ENCODE measurements around the gene ZC3H12A.

ZC3H12A gene

DNA sequence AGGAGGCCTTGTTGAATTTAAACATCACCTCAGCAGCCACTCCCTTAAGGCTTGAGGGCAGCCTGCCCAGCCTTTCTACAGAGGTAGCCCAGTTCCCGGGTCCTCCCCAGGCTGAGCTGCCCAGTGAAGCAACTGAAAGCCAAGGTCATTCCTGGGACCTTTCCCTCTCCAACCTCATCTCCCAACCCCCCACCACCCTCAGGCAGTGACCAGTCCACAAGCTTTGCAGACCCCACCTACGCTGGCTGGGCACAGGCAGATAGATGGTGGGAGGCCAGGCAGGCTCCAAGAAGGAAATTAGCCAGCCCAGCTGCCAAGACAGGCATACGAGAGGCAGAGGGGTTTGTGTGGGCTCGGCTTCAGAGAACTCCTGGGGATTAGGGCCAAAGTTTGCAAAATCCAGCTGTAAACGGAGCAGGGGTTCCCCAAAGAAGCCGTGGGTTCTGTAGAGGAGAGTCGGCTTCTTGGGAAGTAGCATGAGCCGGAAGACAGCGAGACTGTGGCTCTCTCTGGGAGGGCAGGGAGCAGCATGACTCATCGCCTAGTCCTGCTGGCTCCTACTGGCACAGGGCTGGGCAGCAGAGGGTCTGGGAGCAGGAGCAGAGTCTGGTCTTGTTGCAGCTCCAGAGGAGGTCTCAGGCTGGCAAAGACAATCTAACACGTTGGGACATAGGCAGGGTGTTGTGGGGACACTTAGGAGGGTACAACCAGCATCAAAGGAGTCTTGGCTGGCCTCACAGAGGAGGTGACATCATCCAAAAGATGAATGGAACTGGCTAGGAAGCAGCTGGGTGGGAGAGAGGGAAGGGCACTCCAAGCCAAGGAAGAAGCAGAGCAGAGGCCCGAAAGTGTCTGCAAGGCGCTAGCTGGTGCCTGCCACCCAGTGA lies 2.8 kb upstream of the ZC3H12A start:
- peak overlapping the region; percentile 92 for H3K4me3 Mint-ChIP-seq
- peaks cover 46% of the 10 kb centered on the region for H3K4me1 Mint-ChIP-seq (ENCODE audit: low read depth)
- no peaks in the 10 kb centered on the region for H3K9me3 Mint-ChIP-seq (ENCODE audit: low read depth)
- peaks cover 6% of the 10 kb centered on the region for H3K36me3 Mint-ChIP-seq
- H3K27ac Mint-ChIP-seq: peak overlapping the region; percentile 91
- no peaks in the 10 kb centered on the region for H3K27me3 Mint-ChIP-seq

DNA sequence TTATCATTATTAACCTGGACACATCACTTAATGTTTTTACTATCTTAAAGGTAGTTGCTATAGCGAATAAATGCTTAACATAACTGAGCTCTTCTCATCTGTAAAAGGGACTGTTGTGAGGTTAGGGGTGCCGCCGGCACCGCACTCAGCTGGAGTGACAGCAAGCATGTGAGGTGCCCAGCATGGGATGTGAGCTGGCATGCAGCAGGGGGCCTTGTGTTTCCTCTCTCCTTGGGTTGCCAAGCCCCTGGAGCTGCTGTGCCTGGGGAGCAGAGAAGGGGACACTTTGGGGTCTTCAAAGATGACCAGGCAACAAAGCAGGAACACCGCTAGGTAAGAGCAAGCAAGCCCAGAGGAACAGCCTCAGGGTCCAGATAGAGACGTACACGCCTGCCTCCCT lies 2.1 kb upstream of the ZC3H12A start:
- H3K27ac Mint-ChIP-seq: peak overlapping the region; percentile 91
- peak overlapping the region; percentile 92 for H3K4me3 Mint-ChIP-seq
- H3K36me3 Mint-ChIP-seq: peaks cover 9% of the 10 kb centered on the region
- no peaks in the 10 kb centered on the region for H3K9me3 Mint-ChIP-seq (ENCODE audit: low read depth)
- H3K4me1 Mint-ChIP-seq (ENCODE audit: low read depth): peaks cover 43% of the 10 kb centered on the region
- H3K27me3 Mint-ChIP-seq: no peaks in the 10 kb centered on the region

DNA sequence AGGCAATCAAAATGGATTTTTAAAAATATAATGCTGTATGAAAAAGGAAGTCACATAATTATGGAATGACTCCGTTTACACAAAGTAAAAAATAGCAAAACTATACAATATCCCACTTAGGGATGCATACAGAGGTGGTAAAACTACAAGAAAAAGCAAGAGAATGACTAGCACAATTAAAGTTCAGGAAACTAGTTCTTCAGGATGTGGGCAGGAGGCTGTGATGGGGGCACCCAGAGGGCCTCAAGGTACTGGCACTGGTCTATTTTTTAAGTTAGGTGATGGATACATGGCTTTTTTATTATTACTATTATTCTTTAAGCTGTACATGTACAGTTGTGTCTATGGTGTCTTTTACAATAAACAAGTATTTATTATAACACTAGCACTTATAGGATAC lies 1.4 kb upstream of the ZC3H12A start:
- H3K4me1 Mint-ChIP-seq (ENCODE audit: low read depth): peaks cover 45% of the 10 kb centered on the region
- peak overlapping the region; percentile 91 for H3K27ac Mint-ChIP-seq
- no peaks in the 10 kb centered on the region for H3K9me3 Mint-ChIP-seq (ENCODE audit: low read depth)
- peaks cover 15% of the 10 kb centered on the region for H3K36me3 Mint-ChIP-seq
- H3K27me3 Mint-ChIP-seq: no peaks in the 10 kb centered on the region
- peak overlapping the region; percentile 92 for H3K4me3 Mint-ChIP-seq

DNA sequence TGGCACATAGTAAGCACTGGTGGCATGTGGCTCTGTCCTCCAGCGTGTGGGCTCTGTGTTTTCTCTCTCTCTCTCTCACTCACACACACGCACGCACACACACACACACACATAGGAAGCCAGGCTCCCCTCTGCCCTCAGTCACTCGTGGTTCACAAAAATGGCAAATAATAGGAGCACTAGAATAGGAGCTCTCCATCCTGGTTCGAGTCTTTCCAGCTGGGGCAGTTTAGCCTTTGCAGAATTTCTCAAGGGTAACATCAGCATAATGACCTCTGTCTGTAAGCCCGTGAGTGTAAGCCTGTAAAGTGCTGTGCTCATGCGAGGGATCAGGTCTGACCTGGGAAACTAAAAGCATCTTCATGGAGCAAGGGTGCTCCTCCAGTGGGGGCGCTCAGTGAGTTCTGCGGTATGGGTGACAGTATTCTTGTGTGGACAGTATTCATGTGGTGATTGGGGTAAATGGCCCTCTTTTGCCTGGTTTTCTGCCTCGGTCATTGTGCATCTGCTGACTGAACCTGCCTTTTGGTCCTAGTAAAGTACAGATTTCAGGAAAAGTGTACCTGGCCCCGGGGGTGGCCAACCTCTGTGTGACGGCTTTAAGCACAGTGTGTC lies 842 bp upstream of the ZC3H12A start:
- H3K4me1 Mint-ChIP-seq (ENCODE audit: low read depth): peaks cover 48% of the 10 kb centered on the region
- peaks cover 18% of the 10 kb centered on the region for H3K36me3 Mint-ChIP-seq
- no peaks in the 10 kb centered on the region for H3K9me3 Mint-ChIP-seq (ENCODE audit: low read depth)
- H3K4me3 Mint-ChIP-seq: peak overlapping the region; percentile 92
- no peaks in the 10 kb centered on the region for H3K27me3 Mint-ChIP-seq
- H3K27ac Mint-ChIP-seq: peak overlapping the region; percentile 91

DNA sequence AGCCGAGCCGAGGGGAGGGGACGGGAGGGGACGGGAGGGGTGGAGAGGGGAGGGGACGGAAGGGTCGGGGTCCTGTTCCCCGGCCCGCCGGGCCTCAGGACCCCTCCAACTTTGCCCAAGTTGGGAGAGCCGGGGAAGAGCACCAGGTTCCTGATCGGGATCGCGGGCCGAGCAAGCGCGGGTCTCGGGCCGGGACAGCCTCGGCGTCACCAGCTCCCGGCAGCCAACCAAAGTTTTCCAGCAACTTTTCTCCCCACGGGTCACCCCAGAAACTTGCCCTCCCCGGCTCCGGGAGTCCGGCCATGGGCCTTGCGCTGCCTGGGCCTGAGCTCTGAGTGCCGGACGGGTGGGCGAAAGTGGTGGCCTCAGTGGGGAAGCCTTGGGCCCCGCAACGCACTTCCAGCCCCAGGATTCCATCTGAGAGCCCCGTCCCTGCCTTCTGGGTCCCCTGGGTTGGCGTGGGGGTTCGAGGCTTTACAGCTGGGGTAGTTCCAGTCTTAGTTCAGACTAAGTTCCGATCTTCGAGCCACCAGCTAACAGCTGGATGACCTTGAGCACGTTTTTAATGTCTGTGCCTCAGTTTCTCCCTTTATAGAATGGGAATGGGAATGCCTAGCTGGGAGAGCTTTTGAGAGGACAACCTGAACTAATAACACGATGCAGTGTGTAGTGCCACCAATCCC lies 458 bp downstream of the ZC3H12A start:
- H3K36me3 Mint-ChIP-seq: peaks cover 22% of the 10 kb centered on the region
- H3K27ac Mint-ChIP-seq: peak overlapping the region; percentile 98
- no peaks in the 10 kb centered on the region for H3K9me3 Mint-ChIP-seq (ENCODE audit: low read depth)
- H3K27me3 Mint-ChIP-seq: no peaks in the 10 kb centered on the region
- H3K4me3 Mint-ChIP-seq: peak overlapping the region; percentile 99
- peaks cover 46% of the 10 kb centered on the region for H3K4me1 Mint-ChIP-seq (ENCODE audit: low read depth)

DNA sequence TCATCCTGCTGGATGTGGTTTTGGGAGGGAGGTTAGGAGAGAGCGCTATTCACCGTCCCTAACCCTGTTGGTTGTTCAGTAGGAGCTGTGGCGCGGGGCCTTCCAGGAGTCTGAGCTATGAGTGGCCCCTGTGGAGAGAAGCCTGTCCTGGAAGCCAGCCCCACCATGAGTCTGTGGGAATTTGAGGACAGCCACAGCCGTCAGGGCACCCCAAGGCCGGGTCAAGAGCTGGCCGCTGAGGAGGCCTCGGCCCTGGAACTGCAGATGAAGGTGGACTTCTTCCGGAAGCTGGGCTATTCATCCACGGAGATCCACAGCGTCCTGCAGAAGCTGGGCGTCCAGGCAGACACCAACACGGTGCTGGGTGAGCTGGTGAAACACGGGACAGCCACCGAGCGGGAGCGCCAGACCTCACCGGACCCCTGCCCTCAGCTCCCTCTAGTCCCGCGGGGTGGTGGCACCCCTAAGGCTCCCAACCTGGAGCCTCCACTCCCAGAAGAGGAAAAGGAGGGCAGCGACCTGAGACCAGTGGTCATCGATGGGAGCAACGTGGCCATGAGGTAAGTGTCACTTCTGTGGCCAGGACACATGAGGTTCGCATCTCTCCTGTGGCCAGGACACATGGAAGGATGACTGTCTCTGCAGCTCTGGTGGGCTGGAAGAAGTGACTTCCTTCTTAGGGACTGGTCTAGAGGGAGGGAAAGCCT lies 1.2 kb downstream of the ZC3H12A start:
- Mint-ChIP-seq H3K4me1 (ENCODE audit: low read depth) (peaks cover 48% of the 10 kb centered on the region), H3K27ac (peak overlapping the region; percentile 98), H3K36me3 (peaks cover 22% of the 10 kb centered on the region), H3K9me3 (ENCODE audit: low read depth) (no peaks in the 10 kb centered on the region), H3K4me3 (peak overlapping the region; percentile 99), H3K27me3 (no peaks in the 10 kb centered on the region)

DNA sequence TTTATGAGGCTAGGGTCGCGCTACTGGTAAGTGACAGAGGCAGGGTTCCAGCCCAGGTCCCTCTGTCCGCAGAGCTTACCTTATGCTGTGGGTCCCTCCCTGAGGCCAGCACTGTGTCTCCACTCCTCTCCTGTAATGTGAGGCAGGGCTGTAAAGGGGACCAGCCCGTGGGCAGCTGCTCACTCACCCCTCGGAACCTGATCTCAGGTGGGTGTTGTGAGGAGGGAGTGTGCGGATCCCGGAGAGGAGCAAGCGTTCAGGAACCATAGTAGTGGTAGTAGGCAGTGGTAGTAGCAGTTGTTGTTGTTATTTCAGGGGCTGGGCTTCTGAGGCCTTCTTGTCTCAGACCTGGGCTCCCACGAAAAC lies 1.7 kb downstream of the ZC3H12A start:
- H3K27me3 Mint-ChIP-seq: no peaks in the 10 kb centered on the region
- H3K36me3 Mint-ChIP-seq: peaks cover 22% of the 10 kb centered on the region
- peak overlapping the region; percentile 99 for H3K4me3 Mint-ChIP-seq
- no peaks in the 10 kb centered on the region for H3K9me3 Mint-ChIP-seq (ENCODE audit: low read depth)
- H3K27ac Mint-ChIP-seq: peak overlapping the region; percentile 98
- peaks cover 49% of the 10 kb centered on the region for H3K4me1 Mint-ChIP-seq (ENCODE audit: low read depth)

DNA sequence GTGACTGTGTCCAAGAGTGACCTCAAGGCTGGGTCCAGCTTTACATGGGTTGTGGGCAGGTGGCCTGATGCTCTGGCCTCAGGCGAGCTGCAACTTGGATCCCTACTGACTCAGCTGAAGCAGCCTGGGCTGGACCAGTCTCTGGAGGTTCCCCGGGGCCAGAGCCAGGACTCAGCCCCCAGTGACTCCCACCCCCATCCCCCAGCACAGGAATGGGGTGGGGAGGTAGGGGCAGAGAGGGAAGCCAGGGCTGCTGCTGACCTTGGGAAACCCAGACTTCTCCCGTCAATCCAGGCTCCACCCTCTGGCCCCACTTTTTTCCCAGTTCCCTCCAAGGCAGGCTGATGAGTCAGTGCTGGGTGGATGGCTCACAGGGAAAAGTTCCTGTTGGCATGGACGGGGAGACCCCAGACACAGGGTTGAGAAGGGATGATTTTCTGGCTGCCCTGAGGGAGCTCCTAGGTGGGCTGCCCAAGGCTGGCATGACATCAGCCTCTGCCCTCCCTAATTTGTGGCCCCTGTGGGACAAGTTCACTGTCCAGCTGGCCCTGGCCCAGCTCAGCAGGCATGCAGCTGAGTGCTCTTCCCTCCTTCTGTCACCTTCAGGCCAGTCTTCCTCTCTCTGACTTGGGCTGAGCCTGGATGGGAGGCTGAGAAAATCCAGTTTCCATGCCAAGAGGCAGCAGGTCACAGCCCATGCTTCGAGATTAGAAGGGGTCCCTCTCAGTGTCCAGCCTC lies 2.2 kb downstream of the ZC3H12A start:
- Mint-ChIP-seq H3K27me3 (no peaks in the 10 kb centered on the region), H3K4me1 (ENCODE audit: low read depth) (peaks cover 50% of the 10 kb centered on the region)

DNA sequence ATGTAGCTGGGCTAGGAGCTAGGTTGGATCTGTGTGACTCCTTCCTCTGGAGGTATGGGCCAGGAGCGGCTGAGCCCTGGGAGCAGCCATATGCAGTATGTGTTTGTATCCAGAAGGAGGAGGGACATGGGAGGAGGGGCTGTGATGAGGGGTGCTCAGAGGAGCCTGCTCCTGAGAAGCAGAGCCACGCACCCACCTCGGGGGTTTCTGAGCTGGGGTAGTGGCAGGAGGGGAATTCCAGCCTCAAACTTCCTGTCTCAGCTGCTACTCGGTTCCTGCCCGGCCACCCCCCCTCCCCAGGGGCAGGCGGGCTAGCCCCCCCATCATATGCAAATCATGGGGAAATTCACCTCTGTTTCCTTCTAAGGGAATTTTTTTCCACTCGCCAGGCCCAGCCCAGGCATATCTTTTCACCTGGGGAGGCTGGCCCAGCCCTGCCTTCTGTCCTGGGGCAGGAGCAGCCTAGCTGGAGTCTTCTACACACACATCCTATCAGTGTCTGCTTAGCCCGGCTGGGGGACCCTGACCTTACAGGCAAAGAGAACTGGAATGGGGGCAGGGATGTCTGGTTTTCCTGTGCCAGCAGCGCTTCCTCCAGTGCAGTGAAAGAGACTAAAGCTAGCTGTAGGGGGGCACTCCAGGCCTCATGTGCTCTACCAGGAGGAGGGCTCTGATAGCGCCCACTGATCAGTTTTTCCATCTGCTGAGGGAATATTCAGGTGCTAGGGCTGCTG lies 3.0 kb downstream of the ZC3H12A start:
- Mint-ChIP-seq H3K27me3 (no peaks in the 10 kb centered on the region), H3K27ac (peak overlapping the region; percentile 98), H3K36me3 (peaks cover 22% of the 10 kb centered on the region), H3K9me3 (ENCODE audit: low read depth) (no peaks in the 10 kb centered on the region), H3K4me1 (ENCODE audit: low read depth) (peaks cover 45% of the 10 kb centered on the region), H3K4me3 (peak overlapping the region; percentile 99)

More for the DNA sequence above, 2.2 kb downstream of the ZC3H12A start:
- Mint-ChIP-seq H3K9me3 (ENCODE audit: low read depth) (no peaks in the 10 kb centered on the region), H3K4me3 (peak overlapping the region; percentile 99), H3K27ac (peak overlapping the region; percentile 98), H3K36me3 (peaks cover 22% of the 10 kb centered on the region)

DNA sequence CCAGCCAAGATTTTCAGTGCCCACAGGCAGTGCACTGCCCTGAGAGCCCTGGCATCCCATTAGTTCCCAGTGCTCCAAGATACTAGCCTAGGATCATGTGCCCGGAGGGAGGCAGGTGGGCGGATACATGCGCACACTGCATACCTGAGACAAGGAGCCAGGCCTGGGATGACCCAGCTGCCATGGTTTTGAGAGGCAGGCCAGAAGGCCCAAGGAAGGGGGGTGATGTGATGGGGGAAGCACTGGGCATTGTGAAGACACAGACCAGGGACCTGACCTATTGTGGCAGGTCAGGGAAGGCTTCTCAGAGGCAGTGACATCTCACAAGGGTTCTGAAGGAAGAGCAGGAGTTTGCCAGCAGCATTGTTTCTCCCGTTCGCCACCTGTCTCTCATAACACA lies 3.6 kb downstream of the ZC3H12A start:
- Mint-ChIP-seq H3K4me1 (ENCODE audit: low read depth) (peaks cover 41% of the 10 kb centered on the region), H3K4me3 (peak overlapping the region; percentile 99), H3K9me3 (ENCODE audit: low read depth) (no peaks in the 10 kb centered on the region), H3K27ac (peak overlapping the region; percentile 98), H3K36me3 (peaks cover 22% of the 10 kb centered on the region), H3K27me3 (no peaks in the 10 kb centered on the region)

DNA sequence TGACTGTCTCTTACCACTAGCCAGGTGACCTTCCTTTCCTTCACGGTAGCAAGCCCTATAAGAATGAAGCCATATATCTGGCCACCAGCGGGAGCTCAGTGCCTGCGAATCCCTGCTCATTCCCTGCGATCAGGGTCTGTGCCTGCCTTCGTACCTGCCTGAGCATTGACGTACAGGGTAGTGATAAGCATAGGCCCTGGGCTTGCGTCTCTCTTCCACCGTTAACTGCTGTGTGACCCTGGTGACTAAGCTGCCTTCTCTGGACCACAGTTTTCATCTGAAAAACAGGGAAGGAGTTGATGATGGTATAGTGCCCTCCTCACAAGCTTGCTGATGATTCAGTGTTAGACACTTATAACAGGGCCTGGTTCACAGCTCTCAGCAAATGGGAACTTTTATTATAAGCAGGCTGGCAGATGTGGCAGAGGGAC lies 4.1 kb downstream of the ZC3H12A start:
- H3K9me3 Mint-ChIP-seq (ENCODE audit: low read depth): no peaks in the 10 kb centered on the region
- H3K4me3 Mint-ChIP-seq: peak overlapping the region; percentile 99
- peaks cover 22% of the 10 kb centered on the region for H3K36me3 Mint-ChIP-seq
- H3K27ac Mint-ChIP-seq: peak overlapping the region; percentile 98
- peaks cover 35% of the 10 kb centered on the region for H3K4me1 Mint-ChIP-seq (ENCODE audit: low read depth)
- H3K27me3 Mint-ChIP-seq: no peaks in the 10 kb centered on the region

DNA sequence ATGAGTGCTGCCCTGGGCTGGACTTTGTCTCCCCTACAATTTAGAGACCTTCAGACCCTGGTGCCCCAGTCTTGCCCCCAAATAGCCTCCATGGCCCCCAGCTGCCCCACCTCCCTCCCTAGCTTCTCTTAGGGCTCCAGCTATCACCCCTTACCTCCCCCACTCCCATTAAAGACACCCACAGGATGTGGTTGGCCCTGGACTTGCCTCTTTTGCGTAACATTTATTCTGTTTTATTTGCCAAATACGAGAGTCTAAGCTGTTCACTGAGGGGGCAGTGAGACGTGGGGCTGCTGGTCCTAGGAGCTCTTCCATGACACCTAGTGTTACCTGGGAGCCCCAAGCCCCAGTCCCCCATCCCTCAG lies 4.5 kb downstream of the ZC3H12A start:
- peak overlapping the region; percentile 99 for H3K4me3 Mint-ChIP-seq
- peaks cover 22% of the 10 kb centered on the region for H3K36me3 Mint-ChIP-seq
- H3K9me3 Mint-ChIP-seq (ENCODE audit: low read depth): no peaks in the 10 kb centered on the region
- H3K27ac Mint-ChIP-seq: peak overlapping the region; percentile 98
- no peaks in the 10 kb centered on the region for H3K27me3 Mint-ChIP-seq
- peaks cover 31% of the 10 kb centered on the region for H3K4me1 Mint-ChIP-seq (ENCODE audit: low read depth)

DNA sequence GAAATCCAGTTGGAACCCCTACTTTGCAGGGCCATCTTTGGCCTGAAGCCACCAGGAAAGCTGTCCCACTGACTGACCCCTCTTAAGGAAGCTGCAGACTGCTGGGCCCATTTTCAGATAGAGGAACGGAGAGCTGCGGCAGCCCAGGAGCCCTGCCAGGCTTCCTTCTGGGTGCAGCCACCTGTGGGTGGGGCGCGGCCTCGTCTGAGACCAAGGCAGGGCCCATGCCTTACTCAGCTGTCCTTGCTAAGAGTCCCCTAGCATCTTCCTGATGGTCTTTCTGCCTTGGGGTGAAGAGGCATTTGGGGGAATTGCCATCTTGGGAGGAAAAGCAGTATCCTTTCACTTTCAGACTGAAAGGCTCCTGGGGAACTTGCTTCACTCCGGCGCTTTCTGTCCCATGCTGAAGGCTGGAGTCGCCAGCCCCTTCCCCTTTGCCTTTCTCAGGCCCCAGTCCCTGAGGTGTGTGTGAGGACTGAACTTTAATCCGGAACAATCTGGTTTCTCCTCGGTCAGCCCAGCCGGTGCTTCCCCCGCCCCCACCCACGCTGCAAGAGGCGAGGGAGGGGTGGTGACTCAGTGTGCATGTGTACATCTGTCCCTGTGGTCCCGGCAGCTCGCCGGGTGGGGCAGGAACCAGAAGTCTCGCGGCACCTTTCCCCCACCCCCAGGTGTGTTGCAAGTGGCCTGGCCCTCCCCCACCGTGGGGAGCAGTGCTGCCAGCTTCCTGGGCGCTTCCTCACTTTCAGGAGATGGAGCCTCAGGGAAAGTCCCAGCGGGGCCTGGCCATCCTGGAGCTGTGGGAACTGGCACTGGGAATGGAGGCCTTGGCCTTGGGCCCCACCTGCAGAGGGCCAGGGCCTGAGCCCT lies 5.1 kb downstream of the ZC3H12A start:
- Mint-ChIP-seq H3K36me3 (peaks cover 22% of the 10 kb centered on the region), H3K4me3 (peak overlapping the region; percentile 99), H3K4me1 (ENCODE audit: low read depth) (peaks cover 35% of the 10 kb centered on the region), H3K9me3 (ENCODE audit: low read depth) (no peaks in the 10 kb centered on the region), H3K27ac (peak overlapping the region; percentile 98), H3K27me3 (no peaks in the 10 kb centered on the region)

All from activated naive CD8-positive, alpha-beta T cell (primary cell).